NCI-H146 treated with DMSO at 0.1 percent for 48 hours (cell line): ENCODE measurements around the gene ZG16B.

Experiments
- DNase-seq: peaks from one replicate; lab custom pipeline; 2025; ENCODE audit not compliant: unreplicated experiment; lab: John Stamatoyannopoulos, UW

ZG16B gene

DNA sequence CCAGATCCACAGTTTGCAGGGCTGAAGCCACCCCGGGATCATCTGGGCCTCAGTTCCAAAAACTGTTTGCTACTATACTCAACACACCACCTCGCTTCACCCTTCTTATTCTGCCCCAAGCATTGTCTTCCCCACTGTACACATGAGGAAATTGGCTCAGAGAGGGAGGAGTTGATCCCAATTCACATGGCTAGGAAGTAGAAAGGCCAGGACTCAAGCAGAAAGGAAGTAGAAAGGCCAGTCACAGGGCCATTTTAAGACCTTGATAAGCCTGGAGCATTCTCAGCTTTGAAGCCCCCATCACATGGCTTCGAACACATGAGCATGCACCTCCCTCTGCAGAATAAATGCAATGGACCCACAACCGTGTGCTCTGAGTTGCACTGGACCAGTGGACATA is 35.5 kb downstream of the ZG16B start:
- no peak for DNase-seq

GRCh38 chr16:2866431-2866830 is 36.3 kb downstream of the ZG16B start:
- DNase-seq, result no peak

- DNase-seq, result no peak
Observed at GRCh38 chr16:2867661-2867986, 37.5 kb downstream of the ZG16B start.

GRCh38 chr16:2867987-2868789 is 38.1 kb downstream of the ZG16B start:
- DNase-seq, result peak; percentile 90

DNA sequence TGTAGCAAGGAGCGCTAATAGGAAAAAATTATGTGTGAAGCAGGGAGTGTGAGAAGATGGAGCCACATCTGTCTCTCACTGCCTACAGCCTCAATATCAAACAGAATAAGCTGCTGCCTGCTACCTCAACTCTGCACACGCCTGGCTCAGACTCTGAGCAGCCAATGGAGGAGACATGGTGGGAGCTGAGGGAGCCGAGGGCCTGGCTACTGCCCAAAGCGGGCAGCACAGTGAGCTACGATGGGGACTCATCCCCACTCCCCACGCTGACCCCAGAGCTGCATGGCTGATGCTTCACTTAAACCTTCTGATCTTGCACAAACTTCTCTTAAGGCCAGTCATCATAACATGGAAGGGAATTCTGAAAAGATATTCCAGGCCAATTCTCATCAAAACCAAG is 41.8 kb downstream of the ZG16B start:
- no peak for DNase-seq

DNA sequence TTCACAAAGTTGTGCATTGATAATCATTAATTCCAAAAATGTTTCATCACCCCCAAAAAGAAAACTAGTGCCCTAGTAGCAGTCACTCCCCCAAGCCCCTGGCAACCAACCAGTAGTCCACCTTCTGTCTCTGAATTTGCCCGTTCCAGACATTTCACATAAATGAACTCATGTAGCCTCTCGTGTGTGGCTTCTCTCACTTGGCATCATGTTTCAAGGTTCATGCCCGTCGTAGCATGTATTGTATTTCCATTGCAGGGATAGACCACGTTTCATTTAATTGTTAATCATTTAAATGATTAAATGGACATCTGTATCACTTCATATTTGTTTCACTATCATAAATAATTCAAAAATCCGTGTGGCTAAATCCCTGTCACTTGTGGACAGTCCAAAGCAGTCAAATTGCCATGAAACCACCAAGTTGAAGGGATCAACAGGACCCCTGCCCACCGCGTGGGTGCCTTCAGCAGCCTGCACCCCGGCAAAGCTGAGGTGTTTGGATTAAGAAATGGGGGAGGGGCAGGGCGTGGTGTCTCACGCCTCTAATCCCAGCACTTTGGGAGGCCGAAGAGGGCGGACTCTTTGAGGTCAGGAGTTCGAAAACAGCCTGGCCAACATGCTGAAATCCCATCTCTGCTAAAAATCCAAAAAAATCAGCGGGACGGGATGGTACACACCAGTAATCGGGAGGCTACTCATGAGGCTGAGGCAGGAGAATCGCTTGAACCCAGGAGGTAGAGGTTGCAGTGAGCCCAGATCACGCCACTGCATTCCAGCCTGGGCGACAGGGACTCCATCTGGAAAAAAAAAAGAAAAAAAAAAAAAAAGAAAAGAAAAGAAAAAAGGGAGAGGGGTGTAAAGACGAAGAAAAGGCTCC is 44.2 kb downstream of the ZG16B start:
- DNase-seq, result no peak

GRCh38 chr16:2874912-2875362 is 44.8 kb downstream of the ZG16B start:
- DNase-seq, result peak; percentile 39

DNA sequence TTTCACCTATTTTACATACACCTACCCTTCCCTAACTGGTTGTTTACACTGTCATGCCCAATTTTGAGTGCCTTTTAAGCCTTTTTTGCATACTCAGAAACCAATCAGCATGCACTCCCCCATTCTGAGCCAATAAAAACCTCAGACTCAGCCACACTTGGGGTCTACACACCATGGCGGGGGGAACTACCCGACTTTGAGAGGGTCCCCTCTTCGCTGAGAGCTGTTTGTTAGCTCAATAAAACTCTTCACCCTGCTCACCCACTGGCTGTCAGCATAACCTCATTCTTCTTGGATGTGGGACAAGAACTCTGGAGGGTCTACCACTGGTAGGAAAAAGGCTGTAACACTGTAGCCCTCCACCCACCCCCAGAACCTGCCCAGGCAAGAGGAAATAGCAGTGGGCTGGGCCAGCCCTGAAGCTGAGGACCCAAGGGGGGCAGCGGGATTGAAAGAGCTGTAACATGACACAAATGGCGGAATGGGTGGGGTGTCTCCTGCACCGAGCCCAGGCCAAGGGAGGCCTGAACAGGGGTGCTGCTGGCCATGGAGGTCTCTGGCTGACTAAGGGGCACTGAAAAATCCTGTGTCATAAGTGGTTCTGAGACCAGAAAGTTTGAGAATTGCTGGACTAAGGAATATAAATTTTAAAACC is 49.9 kb downstream of the ZG16B start:
- DNase-seq, result no peak
